ENCODE results near the gene CEBPG.

GRCh38 chr19:33411621-33412180, 38.2 kb downstream of the CEBPG start:
- TF ChIP-seq PATZ1 (CRISPR knock-in tag; IDR thresholded peaks at IDR 0.05; ENCODE audit: borderline replicate concordance): no peak
- TF ChIP-seq RARB (CRISPR knock-in tag; IDR thresholded peaks at IDR 0.05): no peak
- no peak for TF ChIP-seq TCF4 (CRISPR knock-in tag; IDR thresholded peaks at IDR 0.05; ENCODE audit: borderline replicate concordance)
- no peak for TF ChIP-seq TOX (CRISPR knock-in tag; IDR thresholded peaks at IDR 0.05; ENCODE audit: borderline replicate concordance)
- TF ChIP-seq CREB5 (CRISPR knock-in tag; IDR thresholded peaks at IDR 0.05; ENCODE audit: low read depth): no peak
- TF ChIP-seq SNAI2 (CRISPR knock-in tag; IDR thresholded peaks at IDR 0.05): no peak
- no peak for TF ChIP-seq ARNTL (CRISPR knock-in tag; IDR thresholded peaks at IDR 0.05; ENCODE audit: borderline replicate concordance, low read depth)
- no peak for TF ChIP-seq ZFP30 (CRISPR knock-in tag; IDR thresholded peaks at IDR 0.05)
- TF ChIP-seq CSRNP3 (CRISPR knock-in tag; IDR thresholded peaks at IDR 0.05): no peak
- TF ChIP-seq GLIS3 (CRISPR knock-in tag; IDR thresholded peaks at IDR 0.05): no peak

Data from SK-N-SH treated with all-trans-retinoic acid at 6 μM for 48 hours (cell line).